Measurements from ENCODE around the gene MYBPHL.

GRCh38 chr1:109248797-109249629 lies 57.8 kb downstream of the MYBPHL start, which contains the start of gene CELSR2:
- TF ChIP-seq CTCF (IDR thresholded peaks at IDR 0.05) (no peak), POLR2A (IDR thresholded peaks at IDR 0.05) (peak in 1 of 2 donors; percentile 43)

Measured in uterus (tissue), 2 donors.